ENCODE data around the gene NUP107. TPM values are rescaled to one million over a fixed set of nuclear protein-coding genes. Genes with fewer than 3 reads are reported as not detected.

Gene NUP107
- total RNA-seq, 1 experiment from 2014 or later: 132 TPM

DNA sequence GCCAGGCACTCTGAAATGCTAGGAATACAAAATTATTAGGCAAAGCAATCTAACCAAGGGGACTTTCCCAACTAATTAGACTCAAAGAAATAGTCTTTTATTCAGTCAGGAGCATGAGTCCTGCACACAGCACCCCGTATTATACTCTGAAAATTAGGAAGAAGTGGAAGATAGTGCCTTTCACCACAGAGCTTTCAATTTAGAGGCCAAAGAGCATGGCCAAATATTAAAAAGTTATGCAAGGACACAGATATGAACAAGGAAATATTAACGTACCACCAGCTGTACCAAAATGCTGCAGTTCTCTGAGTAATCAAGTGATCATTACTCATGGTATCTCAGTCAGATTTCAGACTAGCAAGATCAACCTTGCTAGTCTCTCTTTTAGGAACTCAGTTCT is 98.6 kb downstream of the NUP107 start:
- TF ChIP-seq ESRRA (CRISPR knock-in tag; IDR thresholded peaks at IDR 0.05; ENCODE audit: borderline replicate concordance): no peak
- no peak for TF ChIP-seq ZNF232 (CRISPR knock-in tag; IDR thresholded peaks at IDR 0.05)
- Mint-ChIP-seq H3K36me3 (no peaks in the 10 kb centered on the region), H3K4me3 (no peak overlapping the region), H3K27me3 (ENCODE audit: low read depth) (no peaks in the 10 kb centered on the region), H3K4me1 (peaks cover 10% of the 10 kb centered on the region), H3K9me3 (no peaks in the 10 kb centered on the region), H3K27ac (no peak overlapping the region)
- CTCF ChIA-PET: interaction anchor here (2.5 kb wide), 1 partner anchor 45 kb away, joined by 7 read pairs; no protein-coding TSS in a partner anchor
- POLR2A ChIA-PET: no interaction called here
- no peak for DNase-seq (ENCODE audit: low spot score)
- no peak for ATAC-seq

DNA sequence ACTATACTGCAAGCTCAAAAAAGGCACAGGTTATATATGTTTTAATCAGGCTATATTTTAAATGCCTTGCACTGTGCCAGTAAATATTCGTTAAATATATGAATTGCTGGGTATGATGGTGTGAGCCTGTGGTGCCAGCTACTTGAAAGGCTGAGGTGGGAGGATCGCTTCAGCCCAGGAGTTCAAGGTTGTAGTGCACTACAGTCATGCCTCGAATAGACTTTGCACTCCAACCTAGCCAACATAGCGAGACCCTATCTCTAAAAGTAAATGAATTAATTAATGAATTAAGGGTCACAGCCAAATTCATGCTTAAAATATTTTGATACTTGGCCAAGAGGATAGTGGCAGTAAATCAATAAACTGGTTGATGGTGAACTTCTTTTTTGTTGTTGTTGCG is 99.0 kb downstream of the NUP107 start:
- no peak overlapping the region for H3K4me3 Mint-ChIP-seq
- peaks cover 10% of the 10 kb centered on the region for H3K4me1 Mint-ChIP-seq
- no peaks in the 10 kb centered on the region for H3K27me3 Mint-ChIP-seq (ENCODE audit: low read depth)
- H3K27ac Mint-ChIP-seq: no peak overlapping the region
- ChIA-PET CTCF (interaction anchor here (2.5 kb wide), 1 partner anchor 44 kb away, joined by 7 read pairs; no protein-coding TSS in a partner anchor), POLR2A (no interaction called here)
- DNase-seq (ENCODE audit: low spot score) (no peak), ATAC-seq (no peak)
- no peaks in the 10 kb centered on the region for H3K9me3 Mint-ChIP-seq
- H3K36me3 Mint-ChIP-seq: no peaks in the 10 kb centered on the region
- TF ChIP-seq FOXP1 (CRISPR knock-in tag; IDR thresholded peaks at IDR 0.05; ENCODE audit: borderline replicate concordance): no peak
- TF ChIP-seq EMX1 (CRISPR knock-in tag; IDR thresholded peaks at IDR 0.05): no peak
- TF ChIP-seq ZBTB21 (CRISPR knock-in tag; IDR thresholded peaks at IDR 0.05; ENCODE audit: borderline replicate concordance): no peak
- TF ChIP-seq, protein P1, sequence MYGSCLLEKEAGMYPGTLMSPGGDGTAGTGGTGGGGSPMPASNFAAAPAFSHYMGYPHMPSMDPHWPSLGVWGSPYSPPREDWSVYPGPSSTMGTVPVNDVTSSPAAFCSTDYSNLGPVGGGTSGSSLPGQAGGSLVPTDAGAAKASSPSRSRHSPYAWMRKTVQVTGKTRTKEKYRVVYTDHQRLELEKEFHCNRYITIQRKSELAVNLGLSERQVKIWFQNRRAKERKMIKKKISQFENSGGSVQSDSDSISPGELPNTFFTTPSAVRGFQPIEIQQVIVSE (CRISPR knock-in tag; IDR thresholded peaks at IDR 0.05; ENCODE audit: borderline replicate concordance): no peak
- no peak for TF ChIP-seq MYBL2 (CRISPR knock-in tag; IDR thresholded peaks at IDR 0.05)
- TF ChIP-seq, protein P2, sequence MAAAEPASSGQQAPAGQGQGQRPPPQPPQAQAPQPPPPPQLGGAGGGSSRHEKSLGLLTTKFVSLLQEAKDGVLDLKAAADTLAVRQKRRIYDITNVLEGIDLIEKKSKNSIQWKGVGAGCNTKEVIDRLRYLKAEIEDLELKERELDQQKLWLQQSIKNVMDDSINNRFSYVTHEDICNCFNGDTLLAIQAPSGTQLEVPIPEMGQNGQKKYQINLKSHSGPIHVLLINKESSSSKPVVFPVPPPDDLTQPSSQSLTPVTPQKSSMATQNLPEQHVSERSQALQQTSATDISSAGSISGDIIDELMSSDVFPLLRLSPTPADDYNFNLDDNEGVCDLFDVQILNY (CRISPR knock-in tag; IDR thresholded peaks at IDR 0.05): no peak
- TF ChIP-seq, protein P3, sequence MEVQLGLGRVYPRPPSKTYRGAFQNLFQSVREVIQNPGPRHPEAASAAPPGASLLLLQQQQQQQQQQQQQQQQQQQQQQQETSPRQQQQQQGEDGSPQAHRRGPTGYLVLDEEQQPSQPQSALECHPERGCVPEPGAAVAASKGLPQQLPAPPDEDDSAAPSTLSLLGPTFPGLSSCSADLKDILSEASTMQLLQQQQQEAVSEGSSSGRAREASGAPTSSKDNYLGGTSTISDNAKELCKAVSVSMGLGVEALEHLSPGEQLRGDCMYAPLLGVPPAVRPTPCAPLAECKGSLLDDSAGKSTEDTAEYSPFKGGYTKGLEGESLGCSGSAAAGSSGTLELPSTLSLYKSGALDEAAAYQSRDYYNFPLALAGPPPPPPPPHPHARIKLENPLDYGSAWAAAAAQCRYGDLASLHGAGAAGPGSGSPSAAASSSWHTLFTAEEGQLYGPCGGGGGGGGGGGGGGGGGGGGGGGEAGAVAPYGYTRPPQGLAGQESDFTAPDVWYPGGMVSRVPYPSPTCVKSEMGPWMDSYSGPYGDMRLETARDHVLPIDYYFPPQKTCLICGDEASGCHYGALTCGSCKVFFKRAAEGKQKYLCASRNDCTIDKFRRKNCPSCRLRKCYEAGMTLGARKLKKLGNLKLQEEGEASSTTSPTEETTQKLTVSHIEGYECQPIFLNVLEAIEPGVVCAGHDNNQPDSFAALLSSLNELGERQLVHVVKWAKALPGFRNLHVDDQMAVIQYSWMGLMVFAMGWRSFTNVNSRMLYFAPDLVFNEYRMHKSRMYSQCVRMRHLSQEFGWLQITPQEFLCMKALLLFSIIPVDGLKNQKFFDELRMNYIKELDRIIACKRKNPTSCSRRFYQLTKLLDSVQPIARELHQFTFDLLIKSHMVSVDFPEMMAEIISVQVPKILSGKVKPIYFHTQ (CRISPR knock-in tag; IDR thresholded peaks at IDR 0.05): no peak

DNA sequence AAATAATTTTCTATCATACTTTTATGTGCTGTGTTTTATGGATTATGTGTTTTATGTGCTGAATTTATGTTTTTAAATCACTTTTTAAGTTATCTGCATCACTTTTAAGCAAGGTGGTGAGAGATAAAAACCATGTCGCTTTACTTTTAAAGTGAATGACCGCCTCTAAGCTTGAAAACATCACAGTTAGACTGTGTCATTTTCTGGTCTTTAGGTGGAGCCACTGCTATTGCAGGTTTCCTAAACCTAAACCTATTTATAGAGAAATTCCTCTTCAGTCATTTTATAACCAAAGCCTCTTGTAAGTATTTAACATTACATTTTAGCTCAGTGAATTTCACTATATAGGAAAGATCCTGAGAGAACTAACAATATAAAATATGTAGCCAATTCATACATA is 100.2 kb downstream of the NUP107 start:
- Mint-ChIP-seq H3K4me3 (no peak overlapping the region), H3K36me3 (no peaks in the 10 kb centered on the region), H3K9me3 (no peaks in the 10 kb centered on the region), H3K27me3 (ENCODE audit: low read depth) (no peaks in the 10 kb centered on the region), H3K4me1 (peaks cover 10% of the 10 kb centered on the region), H3K27ac (peak overlapping the region; percentile 83; the same call in 1 of the 2 replicates)
- POLR2A ChIA-PET: no interaction called here
- ATAC-seq (no peak), DNase-seq (ENCODE audit: low spot score) (no peak)
- CTCF ChIA-PET: interaction anchor here (2.5 kb wide), 1 partner anchor 43 kb away, joined by 7 read pairs; no protein-coding TSS in a partner anchor
- TF ChIP-seq HMGA2 (CRISPR knock-in tag; IDR thresholded peaks at IDR 0.05) (no peak), PRRX2 (CRISPR knock-in tag; IDR thresholded peaks at IDR 0.05) (no peak), GTF2I (CRISPR knock-in tag; conservative IDR thresholded peaks at IDR 0.05) (no peak), NFATC4 (CRISPR knock-in tag; IDR thresholded peaks at IDR 0.05) (no peak), NR3C1 (CRISPR knock-in tag; conservative IDR thresholded peaks at IDR 0.05; ENCODE audit: low read depth) (no peak), ATF1 (CRISPR knock-in tag; IDR thresholded peaks at IDR 0.05) (no peak), EMX1 (CRISPR knock-in tag; IDR thresholded peaks at IDR 0.05) (no peak)
- TF ChIP-seq, protein P4, sequence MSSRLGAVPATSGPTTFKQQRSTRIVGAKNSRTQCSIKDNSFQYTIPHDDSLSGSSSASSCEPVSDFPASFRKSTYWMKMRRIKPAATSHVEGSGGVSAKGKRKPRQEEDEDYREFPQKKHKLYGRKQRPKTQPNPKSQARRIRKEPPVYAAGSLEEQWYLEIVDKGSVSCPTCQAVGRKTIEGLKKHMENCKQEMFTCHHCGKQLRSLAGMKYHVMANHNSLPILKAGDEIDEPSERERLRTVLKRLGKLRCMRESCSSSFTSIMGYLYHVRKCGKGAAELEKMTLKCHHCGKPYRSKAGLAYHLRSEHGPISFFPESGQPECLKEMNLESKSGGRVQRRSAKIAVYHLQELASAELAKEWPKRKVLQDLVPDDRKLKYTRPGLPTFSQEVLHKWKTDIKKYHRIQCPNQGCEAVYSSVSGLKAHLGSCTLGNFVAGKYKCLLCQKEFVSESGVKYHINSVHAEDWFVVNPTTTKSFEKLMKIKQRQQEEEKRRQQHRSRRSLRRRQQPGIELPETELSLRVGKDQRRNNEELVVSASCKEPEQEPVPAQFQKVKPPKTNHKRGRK (CRISPR knock-in tag; IDR thresholded peaks at IDR 0.05; ENCODE audit: borderline replicate concordance): no peak
- TF ChIP-seq, protein P5, sequence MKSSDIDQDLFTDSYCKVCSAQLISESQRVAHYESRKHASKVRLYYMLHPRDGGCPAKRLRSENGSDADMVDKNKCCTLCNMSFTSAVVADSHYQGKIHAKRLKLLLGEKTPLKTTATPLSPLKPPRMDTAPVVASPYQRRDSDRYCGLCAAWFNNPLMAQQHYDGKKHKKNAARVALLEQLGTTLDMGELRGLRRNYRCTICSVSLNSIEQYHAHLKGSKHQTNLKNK (CRISPR knock-in tag; IDR thresholded peaks at IDR 0.05): no peak
- TF ChIP-seq, protein P6, sequence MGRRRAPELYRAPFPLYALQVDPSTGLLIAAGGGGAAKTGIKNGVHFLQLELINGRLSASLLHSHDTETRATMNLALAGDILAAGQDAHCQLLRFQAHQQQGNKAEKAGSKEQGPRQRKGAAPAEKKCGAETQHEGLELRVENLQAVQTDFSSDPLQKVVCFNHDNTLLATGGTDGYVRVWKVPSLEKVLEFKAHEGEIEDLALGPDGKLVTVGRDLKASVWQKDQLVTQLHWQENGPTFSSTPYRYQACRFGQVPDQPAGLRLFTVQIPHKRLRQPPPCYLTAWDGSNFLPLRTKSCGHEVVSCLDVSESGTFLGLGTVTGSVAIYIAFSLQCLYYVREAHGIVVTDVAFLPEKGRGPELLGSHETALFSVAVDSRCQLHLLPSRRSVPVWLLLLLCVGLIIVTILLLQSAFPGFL (CRISPR knock-in tag; IDR thresholded peaks at IDR 0.05; ENCODE audit: borderline replicate concordance): no peak
- TF ChIP-seq, protein P7, sequence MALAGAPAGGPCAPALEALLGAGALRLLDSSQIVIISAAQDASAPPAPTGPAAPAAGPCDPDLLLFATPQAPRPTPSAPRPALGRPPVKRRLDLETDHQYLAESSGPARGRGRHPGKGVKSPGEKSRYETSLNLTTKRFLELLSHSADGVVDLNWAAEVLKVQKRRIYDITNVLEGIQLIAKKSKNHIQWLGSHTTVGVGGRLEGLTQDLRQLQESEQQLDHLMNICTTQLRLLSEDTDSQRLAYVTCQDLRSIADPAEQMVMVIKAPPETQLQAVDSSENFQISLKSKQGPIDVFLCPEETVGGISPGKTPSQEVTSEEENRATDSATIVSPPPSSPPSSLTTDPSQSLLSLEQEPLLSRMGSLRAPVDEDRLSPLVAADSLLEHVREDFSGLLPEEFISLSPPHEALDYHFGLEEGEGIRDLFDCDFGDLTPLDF (CRISPR knock-in tag; IDR thresholded peaks at IDR 0.05): no peak
- TF ChIP-seq, protein P2 (CRISPR knock-in tag; IDR thresholded peaks at IDR 0.05): no peak
